Measurements from ENCODE around the gene APP.

Gene APP

GRCh38 chr21:25871566-25871965, 299.0 kb downstream of the APP start:
- TF ChIP-seq SPI1 (IDR thresholded peaks at IDR 0.05; ENCODE audit: borderline replicate concordance, low read depth) (no peak), CTCF (IDR thresholded peaks at IDR 0.05; ENCODE audit: insufficient read depth, low read length) (no peak), GABPA (IDR thresholded peaks at IDR 0.05; ENCODE audit: low read depth) (no peak), REST (IDR thresholded peaks at IDR 0.05; ENCODE audit: insufficient replicate concordance, low read depth) (no peak), POLR2AphosphoS5 (IDR thresholded peaks at IDR 0.05; ENCODE audit: low read depth) (no peak)
- Histone ChIP-seq H3K4me3 (replicated peaks; ENCODE audit: insufficient read depth, low read length) (no peak overlapping the region), H3K27ac (replicated peaks) (no peak overlapping the region), H3K27me3 (ENCODE audit: insufficient read depth, poor library complexity, severe bottlenecking) (no peaks in the 10 kb centered on the region)
- peak in 1 of 2 experiments; percentile 8 for DNase-seq (ENCODE audit: low read depth in 1 of 2, low spot score in 1 of 2)

GRCh38 chr21:25870084-25870483, 300.5 kb downstream of the APP start:
- no peak overlapping the region for H3K4me3 ChIP-seq (replicated peaks; ENCODE audit: insufficient read depth, low read length)
- no peak for TF ChIP-seq GABPA (IDR thresholded peaks at IDR 0.05; ENCODE audit: low read depth)
- no peak for TF ChIP-seq REST (IDR thresholded peaks at IDR 0.05; ENCODE audit: insufficient replicate concordance, low read depth)
- TF ChIP-seq POLR2AphosphoS5 (IDR thresholded peaks at IDR 0.05; ENCODE audit: low read depth) = no peak
- no peak for TF ChIP-seq CTCF (IDR thresholded peaks at IDR 0.05; ENCODE audit: insufficient read depth, low read length)
- TF ChIP-seq SPI1 (IDR thresholded peaks at IDR 0.05; ENCODE audit: borderline replicate concordance, low read depth) = no peak
- DNase-seq (ENCODE audit: low read depth in 1 of 2, low spot score in 1 of 2) = no peak

GRCh38 chr21:25867061-25867460, 303.5 kb downstream of the APP start:
- Histone ChIP-seq H3K27ac (replicated peaks) (no peak overlapping the region), H3K4me3 (replicated peaks; ENCODE audit: insufficient read depth, low read length) (no peak overlapping the region), H3K27me3 (ENCODE audit: insufficient read depth, poor library complexity, severe bottlenecking) (no peaks in the 10 kb centered on the region)
- TF ChIP-seq CTCF (IDR thresholded peaks at IDR 0.05; ENCODE audit: insufficient read depth, low read length) = no peak
- TF ChIP-seq SPI1 (IDR thresholded peaks at IDR 0.05; ENCODE audit: borderline replicate concordance, low read depth) = no peak
- no peak for TF ChIP-seq REST (IDR thresholded peaks at IDR 0.05; ENCODE audit: insufficient replicate concordance, low read depth)
- TF ChIP-seq POLR2AphosphoS5 (IDR thresholded peaks at IDR 0.05; ENCODE audit: low read depth) = no peak
- no peak for TF ChIP-seq GABPA (IDR thresholded peaks at IDR 0.05; ENCODE audit: low read depth)
- no peak for DNase-seq (ENCODE audit: low read depth in 1 of 2, low spot score in 1 of 2)

More at GRCh38 chr21:25870084-25870483, 300.5 kb downstream of the APP start:
- H3K27me3 ChIP-seq (ENCODE audit: insufficient read depth, poor library complexity, severe bottlenecking) = no peaks in the 10 kb centered on the region
- H3K27ac ChIP-seq (replicated peaks) = no peak overlapping the region
